Liver (tissue), 9 donors: ENCODE results near the gene ZNF414. TPM values are rescaled to one million over a fixed set of nuclear protein-coding genes. Genes with fewer than 3 reads are reported as not detected.

Experiments used
- DNase-seq: peaks from one replicate; pipeline ENCODE4 v3.0.0-alpha.2; 2017; ENCODE audit warnings: low spot score
- H3K27ac ChIP-seq, 2 donors: one replicate each; pipeline ENCODE4 v1.7.0; 2013; ENCODE audit warnings: inconsistent platforms in 2 of 2, low read length in 2 of 2, control low read depth in 1 of 2, low read depth in 1 of 2, mild to moderate bottlenecking in 1 of 2
- H3K27me3 ChIP-seq, 4 donors: one replicate each; pipeline versions ENCODE4 v1.6.1 to v1.7.0; 2013; ENCODE audit warnings: low read length in 3 of 4, inconsistent platforms in 1 of 4, mild to moderate bottlenecking in 1 of 4, moderate library complexity in 1 of 4; ENCODE audit not compliant: control insufficient read depth in 4 of 4, insufficient read depth in 4 of 4
- H3K36me3 ChIP-seq, 4 donors: one replicate each; pipeline versions ENCODE4 v1.6.1 to v1.7.0; 2013; ENCODE audit warnings: low read length in 3 of 4, mild to moderate bottlenecking in 3 of 4, low read depth in 1 of 4, moderate library complexity in 1 of 4; ENCODE audit not compliant: control insufficient read depth in 4 of 4, insufficient read depth in 3 of 4
- H3K4me1 ChIP-seq, 4 donors: one replicate each; pipeline versions ENCODE4 v1.6.1 to v1.7.0; 2013; ENCODE audit warnings: low read length in 3 of 4, mild to moderate bottlenecking in 3 of 4, moderate library complexity in 1 of 4; ENCODE audit not compliant: control insufficient read depth in 4 of 4, insufficient read depth in 4 of 4
- H3K4me3 ChIP-seq, 3 donors: one replicate each; pipeline versions ENCODE4 v1.6.1 to v1.7.0; 2013; ENCODE audit warnings: low read length in 3 of 3, control low read depth in 1 of 3, low read depth in 1 of 3, mild to moderate bottlenecking in 1 of 3
- H3K9ac ChIP-seq, 2 donors: one replicate each; pipeline ENCODE4 v1.7.0; 2013; ENCODE audit warnings: low read length in 2 of 2, mild to moderate bottlenecking in 2 of 2, moderate library complexity in 2 of 2, control low read depth in 1 of 2, low read depth in 1 of 2
- H3K9me3 ChIP-seq, 4 donors: one replicate each; pipeline versions ENCODE4 v1.6.1 to v1.7.0; 2013; ENCODE audit warnings: low read length in 3 of 4; ENCODE audit not compliant: control insufficient read depth in 4 of 4
- CTCF ChIP-seq: fragments of 150-350 bp; IDR thresholded peaks from 2 replicates; pipeline ENCODE4 v1.5.1; 2017; ENCODE audit warnings: improper control_type of control experiment, low read depth, low read length; ENCODE audit not compliant: missing input control
- EGR1 ChIP-seq, 2 donors: IDR thresholded peaks; 2 replicates each; pipeline ENCODE4 v1.6.1; 2016 to 2018; ENCODE audit warnings: antibody characterized with exemption in 2 of 2, low read depth in 2 of 2
- FOXA1 ChIP-seq: IDR thresholded peaks from 2 replicates; pipeline ENCODE4 v1.6.1; 2016; ENCODE audit warnings: antibody characterized with exemption
- FOXA2 ChIP-seq: IDR thresholded peaks from 2 replicates; pipeline ENCODE4 v1.6.1; 2016; ENCODE audit warnings: antibody characterized with exemption
- GABPA ChIP-seq, 2 donors: IDR thresholded peaks in 1 of 2; conservative IDR thresholded peaks in 1 of 2; 2 replicates each; pipeline ENCODE4 v1.6.1; 2016; ENCODE audit warnings: antibody characterized with exemption in 2 of 2, mild to moderate bottlenecking in 1 of 2, moderate library complexity in 1 of 2
- HNF4A ChIP-seq, 2 donors: conservative IDR thresholded peaks; 2 replicates each; pipeline ENCODE4 v1.6.1; 2016; ENCODE audit warnings: antibody characterized with exemption in 2 of 2, mild to moderate bottlenecking in 2 of 2
- HNF4G ChIP-seq: IDR thresholded peaks from 2 replicates; pipeline ENCODE4 v1.6.1; 2016; ENCODE audit warnings: antibody characterized with exemption
- JUND ChIP-seq, 2 donors: IDR thresholded peaks; 2 replicates each; pipeline ENCODE4 v1.6.1; 2016; ENCODE audit warnings: antibody characterized with exemption in 2 of 2
- MAX ChIP-seq: IDR thresholded peaks from 2 replicates; pipeline ENCODE4 v1.6.1; 2016; ENCODE audit warnings: antibody characterized with exemption
- NR2F2 ChIP-seq: IDR thresholded peaks from 2 replicates; pipeline ENCODE4 v1.6.1; 2016; ENCODE audit warnings: antibody characterized with exemption
- RAD21 ChIP-seq, 2 donors: IDR thresholded peaks; 2 replicates each; pipeline ENCODE4 v1.6.1; 2016; ENCODE audit warnings: antibody characterized with exemption in 2 of 2, mild to moderate bottlenecking in 2 of 2
- REST ChIP-seq: IDR thresholded peaks from 2 replicates; pipeline ENCODE4 v1.6.1; 2016; ENCODE audit warnings: antibody characterized with exemption, mild to moderate bottlenecking
- RXRA ChIP-seq, 2 donors: IDR thresholded peaks; 2 replicates each; pipeline ENCODE4 v1.6.1; 2017 to 2018; ENCODE audit warnings: antibody characterized with exemption in 2 of 2, mild to moderate bottlenecking in 1 of 2
- SP1 ChIP-seq: IDR thresholded peaks from 2 replicates; pipeline ENCODE4 v1.6.1; 2018; ENCODE audit warnings: antibody characterized with exemption, mild to moderate bottlenecking
- TAF1 ChIP-seq: conservative IDR thresholded peaks from 2 replicates; pipeline ENCODE4 v1.6.1; 2016; ENCODE audit warnings: antibody characterized with exemption, mild to moderate bottlenecking
- YY1 ChIP-seq: IDR thresholded peaks from 2 replicates; pipeline ENCODE4 v1.6.1; 2016; ENCODE audit warnings: antibody characterized with exemption, mild to moderate bottlenecking
- WGBS: extraction: QIAGEN DNeasy Blood & Tissue Kit; methylation state at CpG from one replicate; pipeline ENCODE4 v1.1.7; 2013; 5-methylcytosine and 5-hydroxymethylcytosine counted together
- polyA plus RNA-seq, 2 donors: library from polyadenylated mRNA; stranded (reverse) in 1 of 2; unstranded in 1 of 2; fragments of 200-250 nt in 1 of 2; fragments of >200 nt in 1 of 2; fragmentation: Nextera tagmentation in 1 of 2; extraction: Ambion mirVana in 1 of 2; gene quantifications; one replicate each; pipeline versions ENCODE4 v1.2.1 to v1.2.3, GENCODE V29; 2013 to 2015
- total RNA-seq, 2 donors: library from RNA; depleted of rRNA; stranded (reverse); fragments of >200 nt; gene quantifications; one replicate each; pipeline ENCODE4 v1.2.3, GENCODE V29; 2014
- TF ChIP-seq, protein P1 (sequence below): IDR thresholded peaks from 2 replicates; pipeline ENCODE4 v1.6.1; 2016; ENCODE audit warnings: antibody characterized with exemption
- TF ChIP-seq, protein P2 (sequence below): IDR thresholded peaks from 2 replicates; pipeline ENCODE4 v1.6.1; 2016; ENCODE audit warnings: antibody characterized with exemption
- donor health status: healthy.
- donor health status: healthy.
- donor health status: healthy.
- donor health status: healthy.
- donor health status: healthy.

Gene ZNF414
- total and polyA plus RNA-seq, 4 donors: 3.5 to 16.0 (median 7.2) TPM

GRCh38 chr19:8537099-8537498 lies 23.1 kb upstream of the ZNF414 start:
- DNase-seq: no peak
- H3K27ac ChIP-seq: no peak overlapping the region
- H3K36me3 ChIP-seq: peaks cover 0 to 2% (median 0%) of the 10 kb centered on the region in 4 donors
- TF ChIP-seq SP1: no peak
- TF ChIP-seq REST: no peak
- no peak for TF ChIP-seq HNF4A (conservative IDR thresholded peaks at IDR 0.05)
- no peak for TF ChIP-seq NR2F2
- TF ChIP-seq, protein P1, sequence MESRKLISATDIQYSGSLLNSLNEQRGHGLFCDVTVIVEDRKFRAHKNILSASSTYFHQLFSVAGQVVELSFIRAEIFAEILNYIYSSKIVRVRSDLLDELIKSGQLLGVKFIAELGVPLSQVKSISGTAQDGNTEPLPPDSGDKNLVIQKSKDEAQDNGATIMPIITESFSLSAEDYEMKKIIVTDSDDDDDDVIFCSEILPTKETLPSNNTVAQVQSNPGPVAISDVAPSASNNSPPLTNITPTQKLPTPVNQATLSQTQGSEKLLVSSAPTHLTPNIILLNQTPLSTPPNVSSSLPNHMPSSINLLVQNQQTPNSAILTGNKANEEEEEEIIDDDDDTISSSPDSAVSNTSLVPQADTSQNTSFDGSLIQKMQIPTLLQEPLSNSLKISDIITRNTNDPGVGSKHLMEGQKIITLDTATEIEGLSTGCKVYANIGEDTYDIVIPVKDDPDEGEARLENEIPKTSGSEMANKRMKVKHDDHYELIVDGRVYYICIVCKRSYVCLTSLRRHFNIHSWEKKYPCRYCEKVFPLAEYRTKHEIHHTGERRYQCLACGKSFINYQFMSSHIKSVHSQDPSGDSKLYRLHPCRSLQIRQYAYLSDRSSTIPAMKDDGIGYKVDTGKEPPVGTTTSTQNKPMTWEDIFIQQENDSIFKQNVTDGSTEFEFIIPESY: no peak
- TF ChIP-seq RAD21 (IDR thresholded peaks at IDR 0.05): no peak
- no peak for TF ChIP-seq JUND (IDR thresholded peaks at IDR 0.05)
- no peak for TF ChIP-seq YY1
- no peak for TF ChIP-seq RXRA (IDR thresholded peaks at IDR 0.05)
- TF ChIP-seq FOXA1: no peak
- TF ChIP-seq GABPA (IDR thresholded peaks at IDR 0.05 in 1 of 2, conservative IDR thresholded peaks at IDR 0.05 in 1 of 2): no peak
- TF ChIP-seq TAF1: no peak
- no peak for TF ChIP-seq EGR1 (IDR thresholded peaks at IDR 0.05; ENCODE audit: low read depth in 2 of 2)
- no peak for TF ChIP-seq MAX
- no peak for TF ChIP-seq HNF4G
- TF ChIP-seq, protein P2, sequence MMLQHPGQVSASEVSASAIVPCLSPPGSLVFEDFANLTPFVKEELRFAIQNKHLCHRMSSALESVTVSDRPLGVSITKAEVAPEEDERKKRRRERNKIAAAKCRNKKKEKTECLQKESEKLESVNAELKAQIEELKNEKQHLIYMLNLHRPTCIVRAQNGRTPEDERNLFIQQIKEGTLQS: no peak
- no peak for TF ChIP-seq FOXA2
- no peak for TF ChIP-seq CTCF
- H3K9me3 ChIP-seq: no peaks in the 10 kb centered on the region
- no peak overlapping the region for H3K9ac ChIP-seq
- no peak overlapping the region for H3K4me3 ChIP-seq
- no peaks in the 10 kb centered on the region for H3K27me3 ChIP-seq
- WGBS: 94% methylated on average over 3 of the region's 3 CpGs
- H3K4me1 ChIP-seq: peaks cover 0 to 2% (median 0%) of the 10 kb centered on the region in 4 donors
